ENCODE data around the gene MRRF.

The MRRF gene

DNA sequence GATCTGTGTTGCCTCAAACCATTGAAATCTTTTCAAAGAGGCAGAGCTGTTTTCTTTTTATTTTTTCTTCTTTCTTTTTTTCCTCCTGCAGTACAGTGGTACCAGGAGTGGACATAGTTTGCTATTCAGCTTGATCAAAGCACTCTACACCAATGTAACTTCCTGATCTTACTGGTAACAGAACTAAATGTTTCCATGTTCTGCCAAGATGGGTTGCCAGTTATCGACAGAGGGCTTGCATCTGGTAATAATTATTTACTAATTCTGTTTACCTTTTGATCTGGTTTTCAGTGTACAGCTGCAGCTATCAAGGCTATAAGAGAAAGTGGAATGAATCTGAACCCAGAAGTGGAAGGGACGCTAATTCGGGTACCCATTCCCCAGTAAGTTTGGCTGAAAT, 26.8 kb downstream of the MRRF start:
- Histone ChIP-seq H3K27ac (ENCODE audit: low read length) (no peak overlapping the region), H3K9me3 (ENCODE audit: insufficient read depth, low read depth, low read length) (no peaks in the 10 kb centered on the region), H3K4me1 (ENCODE audit: insufficient read depth, low read length) (no peaks in the 10 kb centered on the region), H3K4me3 (ENCODE audit: low read length) (no peak overlapping the region), H3K27me3 (ENCODE audit: insufficient read depth, low read length) (no peaks in the 10 kb centered on the region), H3K36me3 (ENCODE audit: insufficient read depth, low read depth, low read length) (peaks cover 80% of the 10 kb centered on the region), H3K9ac (ENCODE audit: low read depth, low read length) (no peak overlapping the region)

DNA sequence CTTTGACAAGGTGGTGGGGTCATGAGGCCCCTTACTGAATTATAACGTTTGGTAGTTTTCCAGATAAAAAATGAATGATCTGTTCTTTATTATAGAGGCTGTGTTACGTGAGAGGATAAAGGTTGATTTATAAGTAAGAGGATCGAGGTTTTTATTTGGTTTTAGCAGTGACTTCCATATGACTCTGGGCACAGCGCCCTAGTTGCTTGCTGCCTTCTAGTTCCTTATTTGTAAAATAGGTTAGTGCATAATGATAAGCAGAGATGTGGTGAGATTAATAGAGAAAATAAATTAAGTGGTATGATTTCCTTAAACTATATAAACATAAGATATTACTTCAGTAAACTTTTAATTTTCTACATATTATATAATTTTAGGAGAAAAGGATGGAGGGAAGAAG, 29.8 kb downstream of the MRRF start:
- H3K9me3 ChIP-seq (ENCODE audit: insufficient read depth, low read depth, low read length): no peaks in the 10 kb centered on the region
- no peaks in the 10 kb centered on the region for H3K27me3 ChIP-seq (ENCODE audit: insufficient read depth, low read length)
- no peak overlapping the region for H3K4me3 ChIP-seq (ENCODE audit: low read length)
- H3K27ac ChIP-seq (ENCODE audit: low read length): no peak overlapping the region
- H3K9ac ChIP-seq (ENCODE audit: low read depth, low read length): no peak overlapping the region
- peaks cover 79% of the 10 kb centered on the region for H3K36me3 ChIP-seq (ENCODE audit: insufficient read depth, low read depth, low read length)
- no peaks in the 10 kb centered on the region for H3K4me1 ChIP-seq (ENCODE audit: insufficient read depth, low read length)

DNA sequence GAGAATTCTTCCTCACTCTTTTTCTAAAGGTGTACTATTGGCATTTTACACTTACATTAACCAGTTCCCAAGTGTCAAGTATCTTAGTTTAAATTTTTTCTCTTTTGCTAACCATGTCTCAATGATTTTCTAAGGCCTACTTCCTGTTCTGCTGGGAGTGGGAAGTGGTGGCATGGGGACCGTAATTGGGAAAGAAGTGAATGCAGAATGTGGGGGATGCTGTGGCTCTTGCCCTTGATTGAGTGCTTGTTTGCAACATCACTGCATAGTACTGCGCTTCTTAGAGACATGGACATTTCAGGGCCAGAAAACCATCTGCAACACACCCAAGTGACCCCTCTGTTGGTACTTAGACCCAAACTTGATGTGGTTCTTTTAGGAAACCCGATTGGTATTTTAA, 32.8 kb downstream of the MRRF start:
- Histone ChIP-seq H3K27me3 (ENCODE audit: insufficient read depth, low read length) (no peaks in the 10 kb centered on the region), H3K9me3 (ENCODE audit: insufficient read depth, low read depth, low read length) (no peaks in the 10 kb centered on the region), H3K27ac (ENCODE audit: low read length) (no peak overlapping the region), H3K36me3 (ENCODE audit: insufficient read depth, low read depth, low read length) (peaks cover 59% of the 10 kb centered on the region), H3K4me3 (ENCODE audit: low read length) (no peak overlapping the region), H3K9ac (ENCODE audit: low read depth, low read length) (no peak overlapping the region), H3K4me1 (ENCODE audit: insufficient read depth, low read length) (peaks cover 7% of the 10 kb centered on the region; the same call in 1 of the 2 replicates)

DNA sequence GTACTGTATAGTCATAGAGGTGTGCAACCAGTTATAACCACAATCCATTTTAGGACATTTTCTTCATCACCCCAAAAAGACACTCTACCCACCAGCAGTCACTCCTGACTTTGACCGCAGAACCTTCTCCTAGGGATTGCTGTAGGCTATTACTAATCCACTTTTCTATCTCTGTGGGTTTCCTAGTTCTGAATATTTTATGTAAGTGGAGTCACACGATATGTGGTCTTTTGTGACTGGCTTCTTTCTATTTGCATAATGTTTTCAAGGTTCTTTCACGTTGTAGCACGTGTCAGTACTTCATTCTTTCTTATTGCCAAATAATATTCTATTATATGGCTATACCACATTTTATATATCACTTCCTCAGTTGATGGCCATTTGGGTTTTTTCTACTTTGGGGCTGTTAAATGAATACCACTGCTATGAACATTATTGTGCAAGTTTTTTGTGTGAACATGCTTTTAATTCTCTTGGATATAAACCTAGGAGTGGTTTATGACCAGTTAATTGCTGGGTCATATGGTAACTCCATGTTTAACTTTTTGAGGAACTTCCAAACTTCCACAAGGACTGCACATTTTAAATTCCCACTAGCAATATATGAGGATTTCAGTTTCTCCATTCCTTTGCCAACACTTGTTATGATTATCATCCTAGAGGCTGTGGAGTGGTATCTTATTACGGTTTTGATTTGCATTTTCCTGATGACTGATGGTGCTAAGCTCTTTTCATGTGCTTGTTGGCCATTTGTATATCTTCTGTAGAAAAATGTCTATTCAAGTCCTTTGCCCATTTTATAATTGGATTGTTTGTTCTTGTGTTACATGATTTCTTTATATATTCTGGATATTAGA, 37.8 kb downstream of the MRRF start:
- Histone ChIP-seq H3K4me3 (ENCODE audit: low read length) (no peak overlapping the region), H3K4me1 (ENCODE audit: insufficient read depth, low read length) (peaks cover 9% of the 10 kb centered on the region; the same call in 1 of the 2 replicates), H3K9ac (ENCODE audit: low read depth, low read length) (no peak overlapping the region), H3K36me3 (ENCODE audit: insufficient read depth, low read depth, low read length) (peaks cover 29% of the 10 kb centered on the region), H3K9me3 (ENCODE audit: insufficient read depth, low read depth, low read length) (no peaks in the 10 kb centered on the region), H3K27ac (ENCODE audit: low read length) (no peak overlapping the region), H3K27me3 (ENCODE audit: insufficient read depth, low read length) (no peaks in the 10 kb centered on the region)

- Histone ChIP-seq H3K4me3 (ENCODE audit: low read length) (no peak overlapping the region), H3K27ac (ENCODE audit: low read length) (no peak overlapping the region), H3K4me1 (ENCODE audit: insufficient read depth, low read length) (peaks cover 7% of the 10 kb centered on the region; the same call in 1 of the 2 replicates), H3K9me3 (ENCODE audit: insufficient read depth, low read depth, low read length) (no peaks in the 10 kb centered on the region), H3K27me3 (ENCODE audit: insufficient read depth, low read length) (no peaks in the 10 kb centered on the region), H3K36me3 (ENCODE audit: insufficient read depth, low read depth, low read length) (peaks cover 27% of the 10 kb centered on the region), H3K9ac (ENCODE audit: low read depth, low read length) (no peak overlapping the region)
These were observed 42.4 kb downstream of the MRRF start for GRCh38 chr9:122307061-122307460.

- H3K9ac ChIP-seq (ENCODE audit: low read depth, low read length): no peak overlapping the region
- no peak overlapping the region for H3K4me3 ChIP-seq (ENCODE audit: low read length)
- H3K4me1 ChIP-seq (ENCODE audit: insufficient read depth, low read length): no peaks in the 10 kb centered on the region
- H3K9me3 ChIP-seq (ENCODE audit: insufficient read depth, low read depth, low read length): no peaks in the 10 kb centered on the region
- H3K27ac ChIP-seq (ENCODE audit: low read length): no peak overlapping the region
- peaks cover 36% of the 10 kb centered on the region for H3K36me3 ChIP-seq (ENCODE audit: insufficient read depth, low read depth, low read length)
- H3K27me3 ChIP-seq (ENCODE audit: insufficient read depth, low read length): no peaks in the 10 kb centered on the region
These were observed 43.2 kb downstream of the MRRF start for GRCh38 chr9:122307925-122308324.

GRCh38 chr9:122309861-122310260, 45.2 kb downstream of the MRRF start:
- Histone ChIP-seq H3K27ac (ENCODE audit: low read length) (no peak overlapping the region), H3K4me1 (ENCODE audit: insufficient read depth, low read length) (no peaks in the 10 kb centered on the region), H3K27me3 (ENCODE audit: insufficient read depth, low read length) (no peaks in the 10 kb centered on the region), H3K4me3 (ENCODE audit: low read length) (no peak overlapping the region), H3K36me3 (ENCODE audit: insufficient read depth, low read depth, low read length) (peaks cover 49% of the 10 kb centered on the region), H3K9me3 (ENCODE audit: insufficient read depth, low read depth, low read length) (no peaks in the 10 kb centered on the region), H3K9ac (ENCODE audit: low read depth, low read length) (no peak overlapping the region)

DNA sequence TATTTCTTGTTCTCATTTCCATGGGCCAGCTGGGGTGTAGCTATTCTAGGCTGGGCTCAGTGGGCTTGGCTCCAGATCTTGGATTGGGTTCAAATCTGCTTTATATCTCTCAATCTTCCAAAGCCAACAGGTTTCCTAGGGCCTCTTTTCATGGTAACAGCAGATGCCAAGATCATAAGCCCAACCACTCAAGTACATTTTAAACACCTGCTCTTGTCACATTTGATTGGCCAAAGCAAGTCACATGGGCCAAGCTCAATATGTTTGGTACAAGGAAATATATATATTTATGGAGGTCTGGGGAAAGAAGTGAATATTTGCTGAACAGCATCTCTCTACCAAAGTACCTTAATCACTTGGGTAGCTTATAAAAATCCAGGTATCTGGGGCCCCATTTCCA, 49.5 kb downstream of the MRRF start:
- no peaks in the 10 kb centered on the region for H3K4me1 ChIP-seq (ENCODE audit: insufficient read depth, low read length)
- no peak overlapping the region for H3K4me3 ChIP-seq (ENCODE audit: low read length)
- no peak overlapping the region for H3K9ac ChIP-seq (ENCODE audit: low read depth, low read length)
- no peaks in the 10 kb centered on the region for H3K27me3 ChIP-seq (ENCODE audit: insufficient read depth, low read length)
- no peak overlapping the region for H3K27ac ChIP-seq (ENCODE audit: low read length)
- H3K9me3 ChIP-seq (ENCODE audit: insufficient read depth, low read depth, low read length): no peaks in the 10 kb centered on the region
- peaks cover 50% of the 10 kb centered on the region for H3K36me3 ChIP-seq (ENCODE audit: insufficient read depth, low read depth, low read length)

DNA sequence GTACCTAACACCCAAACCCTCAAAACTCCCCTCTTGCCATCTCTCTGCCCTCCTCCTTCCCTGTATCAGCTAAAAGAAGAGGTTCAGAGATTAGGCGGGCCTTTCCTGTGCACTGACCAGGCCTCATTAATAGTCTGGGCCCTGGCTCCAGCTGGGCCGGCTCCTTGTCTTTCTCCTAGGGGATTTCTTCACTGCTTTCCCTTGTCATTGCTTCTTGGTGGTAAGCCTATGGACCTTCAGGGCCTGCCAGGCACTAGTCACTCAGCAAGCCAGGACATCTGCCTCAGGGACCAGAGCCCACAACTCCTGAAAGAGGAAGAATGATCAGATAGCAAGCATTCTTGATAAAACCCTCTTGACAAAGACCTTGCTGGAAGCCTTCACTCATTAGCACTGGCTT, 50.9 kb downstream of the MRRF start:
- Histone ChIP-seq H3K9ac (ENCODE audit: low read depth, low read length) (no peak overlapping the region), H3K9me3 (ENCODE audit: insufficient read depth, low read depth, low read length) (no peaks in the 10 kb centered on the region), H3K27me3 (ENCODE audit: insufficient read depth, low read length) (no peaks in the 10 kb centered on the region), H3K4me1 (ENCODE audit: insufficient read depth, low read length) (no peaks in the 10 kb centered on the region), H3K27ac (ENCODE audit: low read length) (no peak overlapping the region), H3K4me3 (ENCODE audit: low read length) (no peak overlapping the region), H3K36me3 (ENCODE audit: insufficient read depth, low read depth, low read length) (peaks cover 47% of the 10 kb centered on the region)

DNA sequence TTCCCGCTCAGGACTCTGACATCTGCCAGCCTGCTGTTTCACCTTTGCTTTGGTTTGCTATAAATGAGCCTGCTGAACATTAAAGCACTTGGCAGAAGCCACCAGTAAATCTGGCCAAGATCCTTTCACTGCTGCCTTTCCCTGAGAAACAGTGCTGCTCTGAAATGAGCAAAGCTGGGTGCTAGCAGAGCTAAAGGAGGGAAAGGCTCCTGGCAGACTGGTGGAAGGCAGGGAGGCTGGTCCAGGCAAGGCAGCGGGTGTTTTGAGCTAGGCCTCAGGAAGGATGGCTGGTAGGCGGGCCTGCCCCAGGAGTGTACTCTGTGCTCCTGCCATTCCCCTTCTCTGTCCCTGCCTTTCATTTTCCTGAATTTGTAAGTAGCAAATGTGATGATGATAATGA, 53.6 kb downstream of the MRRF start:
- H3K27ac ChIP-seq (ENCODE audit: low read length): no peak overlapping the region
- no peaks in the 10 kb centered on the region for H3K27me3 ChIP-seq (ENCODE audit: insufficient read depth, low read length)
- H3K4me1 ChIP-seq (ENCODE audit: insufficient read depth, low read length): no peaks in the 10 kb centered on the region
- H3K9ac ChIP-seq (ENCODE audit: low read depth, low read length): no peak overlapping the region
- no peak overlapping the region for H3K4me3 ChIP-seq (ENCODE audit: low read length)
- peaks cover 39% of the 10 kb centered on the region for H3K36me3 ChIP-seq (ENCODE audit: insufficient read depth, low read depth, low read length)
- no peaks in the 10 kb centered on the region for H3K9me3 ChIP-seq (ENCODE audit: insufficient read depth, low read depth, low read length)

DNA sequence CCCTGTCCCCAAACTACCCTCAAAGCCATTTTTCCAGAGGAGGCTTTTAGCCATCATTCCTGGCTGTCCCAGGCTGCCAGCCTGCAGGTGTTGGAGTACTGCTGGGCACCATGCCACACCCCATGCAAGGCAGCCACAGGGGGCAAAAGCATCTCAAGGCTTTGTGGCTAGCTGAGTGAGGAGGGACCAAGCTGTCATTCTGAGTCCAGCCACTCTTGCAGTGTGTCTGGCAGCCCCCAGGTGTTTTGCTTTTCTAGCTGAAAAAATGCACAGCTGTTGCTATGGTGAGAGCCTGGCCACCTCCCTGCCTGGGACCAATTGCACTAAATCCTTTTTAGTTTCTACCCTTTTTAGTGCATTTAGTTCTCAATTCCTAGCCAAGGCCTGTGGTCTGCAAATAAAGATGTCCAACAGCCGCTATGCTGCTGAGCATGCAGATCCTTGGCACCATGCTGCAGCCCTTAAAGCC, 55.8 kb downstream of the MRRF start:
- H3K4me1 ChIP-seq (ENCODE audit: insufficient read depth, low read length): no peaks in the 10 kb centered on the region
- H3K9me3 ChIP-seq (ENCODE audit: insufficient read depth, low read depth, low read length): no peaks in the 10 kb centered on the region
- no peak overlapping the region for H3K9ac ChIP-seq (ENCODE audit: low read depth, low read length)
- H3K27me3 ChIP-seq (ENCODE audit: insufficient read depth, low read length): no peaks in the 10 kb centered on the region
- H3K27ac ChIP-seq (ENCODE audit: low read length): no peak overlapping the region
- peaks cover 42% of the 10 kb centered on the region for H3K36me3 ChIP-seq (ENCODE audit: insufficient read depth, low read depth, low read length)
- no peak overlapping the region for H3K4me3 ChIP-seq (ENCODE audit: low read length)

DNA sequence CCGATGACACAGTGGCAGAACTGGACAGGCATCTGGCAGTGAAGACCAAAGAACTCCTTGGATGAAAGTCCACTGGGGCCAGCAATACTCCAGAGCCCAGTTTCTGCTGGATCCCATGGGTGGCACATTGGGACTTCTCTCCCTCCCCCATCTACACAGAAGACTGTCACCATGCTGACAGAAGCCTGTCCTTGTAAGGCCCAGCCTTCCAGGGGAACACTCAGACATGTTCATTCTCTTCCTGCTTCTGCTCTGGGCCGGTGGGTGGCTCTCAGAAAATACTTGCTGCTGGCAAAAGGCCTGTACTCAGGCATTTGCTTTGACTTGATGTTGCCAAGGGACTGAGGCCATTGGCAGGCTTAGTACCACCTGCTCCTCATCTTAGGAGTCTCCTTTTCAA, 57.9 kb downstream of the MRRF start:
- H3K4me3 ChIP-seq (ENCODE audit: low read length): no peak overlapping the region
- peaks cover 37% of the 10 kb centered on the region for H3K36me3 ChIP-seq (ENCODE audit: insufficient read depth, low read depth, low read length)
- no peak overlapping the region for H3K27ac ChIP-seq (ENCODE audit: low read length)
- H3K27me3 ChIP-seq (ENCODE audit: insufficient read depth, low read length): no peaks in the 10 kb centered on the region
- no peaks in the 10 kb centered on the region for H3K4me1 ChIP-seq (ENCODE audit: insufficient read depth, low read length)
- H3K9ac ChIP-seq (ENCODE audit: low read depth, low read length): no peak overlapping the region
- H3K9me3 ChIP-seq (ENCODE audit: insufficient read depth, low read depth, low read length): no peaks in the 10 kb centered on the region

Measured in iPS-20b (cell line).